Measurements from ENCODE around the gene PNMA8C.

- TF ChIP-seq ZFP3 (CRISPR knock-in tag; IDR thresholded peaks at IDR 0.05) (no peak), PATZ1 (CRISPR knock-in tag; IDR thresholded peaks at IDR 0.05; ENCODE audit: borderline replicate concordance) (no peak), TCF4 (CRISPR knock-in tag; IDR thresholded peaks at IDR 0.05; ENCODE audit: borderline replicate concordance) (no peak), BACH2 (CRISPR knock-in tag; IDR thresholded peaks at IDR 0.05; ENCODE audit: borderline replicate concordance) (no peak), ZC3H10 (CRISPR knock-in tag; IDR thresholded peaks at IDR 0.05) (no peak), PPARA (CRISPR knock-in tag; IDR thresholded peaks at IDR 0.05; ENCODE audit: borderline replicate concordance) (no peak), TOX (CRISPR knock-in tag; IDR thresholded peaks at IDR 0.05; ENCODE audit: borderline replicate concordance) (no peak), ZFP30 (CRISPR knock-in tag; IDR thresholded peaks at IDR 0.05) (no peak), ZNF8 (CRISPR knock-in tag; IDR thresholded peaks at IDR 0.05) (no peak), GLIS3 (CRISPR knock-in tag; IDR thresholded peaks at IDR 0.05) (no peak), ZNF565 (CRISPR knock-in tag; conservative IDR thresholded peaks at IDR 0.05; ENCODE audit: low read depth) (no peak), RARB (CRISPR knock-in tag; IDR thresholded peaks at IDR 0.05) (no peak)
Observed at GRCh38 chr19:46383171-46383815, 45.4 kb downstream of the PNMA8C start.

Measured in SK-N-SH treated with all-trans-retinoic acid at 6 μM for 48 hours (cell line).